GM06990 (cell line): ENCODE measurements around the gene TAC3.
"Not testable (repeated sequence)": the region's sequence is repeated elsewhere in the genome, so short reads cannot be mapped to it uniquely, and the experiment has no call there.

Experiments used
- DNase-seq: peaks from one replicate; pipeline ENCODE4 v3.0.0-alpha.2; 2011; ENCODE audit not compliant: insufficient read length; ENCODE audit errors: extremely low read depth
- H3K27me3 ChIP-seq: replicated peaks from 2 replicates; pipeline ENCODE4 v1.6.0; 2011; ENCODE audit warnings: low read length; ENCODE audit not compliant: control insufficient read depth, insufficient read depth
- H3K36me3 ChIP-seq: 2 replicates; pipeline ENCODE4 v1.5.1; 2011; ENCODE audit warnings: low read length; ENCODE audit not compliant: control insufficient read depth, insufficient read depth
- H3K4me3 ChIP-seq: replicated peaks from 2 replicates; pipeline ENCODE4 v1.5.1; 2011; ENCODE audit warnings: low read depth, mild to moderate bottlenecking, control low read depth, low read length

Gene TAC3

DNA sequence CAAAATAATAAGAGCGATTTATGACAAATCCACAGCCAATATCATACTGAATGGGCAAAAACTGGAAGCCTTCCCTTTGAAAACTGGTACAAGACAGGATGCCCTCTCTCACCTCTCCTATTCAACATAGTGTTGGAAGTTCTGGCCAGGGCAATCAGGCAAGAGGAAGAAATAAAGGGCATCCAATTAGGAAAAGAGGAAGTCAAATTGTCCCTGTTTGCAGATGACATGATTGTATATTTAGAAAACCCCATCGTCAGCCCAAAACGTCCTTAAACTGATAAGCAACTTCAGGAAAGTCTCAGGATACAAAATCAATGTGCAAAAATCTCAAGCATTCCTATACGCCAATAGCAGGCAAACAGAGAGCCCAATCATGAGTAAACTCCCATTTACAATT, 54.1 kb downstream of the TAC3 start:
- not testable (repeated sequence) for H3K36me3 ChIP-seq, DNase-seq, H3K27me3 ChIP-seq, H3K4me3 ChIP-seq
